NCI-H748 (cell line): ENCODE measurements around the gene SEZ6L2.

Experiments used
- DNase-seq: peaks from one replicate; lab custom pipeline; 2025; ENCODE audit not compliant: unreplicated experiment; lab: John Stamatoyannopoulos, UW

SEZ6L2 gene

GRCh38 chr16:29830774-29831173 lies 68.6 kb downstream of the SEZ6L2 start:
- DNase-seq, result no peak

- DNase-seq, result no peak
Observed at GRCh38 chr16:29826342-29826695, 73.0 kb downstream of the SEZ6L2 start.

GRCh38 chr16:29825145-29826044 lies 74.0 kb downstream of the SEZ6L2 start:
- DNase-seq, result no peak

- no peak for DNase-seq
Observed at GRCh38 chr16:29824589-29825144, 74.7 kb downstream of the SEZ6L2 start.

GRCh38 chr16:29821643-29822115 lies 77.7 kb downstream of the SEZ6L2 start:
- no peak for DNase-seq
